ENCODE measurements around the gene NR3C2.

The NR3C2 gene

GRCh38 chr4:148145475-148145874, 296.7 kb downstream of the NR3C2 start:
- Histone ChIP-seq H3K4me2 (ENCODE audit: insufficient read depth, low read length) (no peak overlapping the region), H3K36me3 (ENCODE audit: insufficient read depth, low read length) (no peaks in the 10 kb centered on the region), H2AFZ (ENCODE audit: low read depth, low read length) (no peak overlapping the region), H3K27me3 (ENCODE audit: insufficient read depth, low read length, poor library complexity) (no peaks in the 10 kb centered on the region), H4K20me1 (ENCODE audit: insufficient read depth, low read length) (no peaks in the 10 kb centered on the region), H3K9me3 (ENCODE audit: insufficient read depth, low read length, severe bottlenecking) (no peaks in the 10 kb centered on the region), H3K79me2 (ENCODE audit: insufficient read depth, low read length) (no peaks in the 10 kb centered on the region), H3K4me3 (ENCODE audit: low read depth in 1 of 2, low read length in 2 of 2) (no peak overlapping the region), H3K4me1 (ENCODE audit: insufficient read depth, low read length) (no peaks in the 10 kb centered on the region), H3K9ac (ENCODE audit: low read depth, low read length) (no peak overlapping the region), H3K27ac (ENCODE audit: low read length) (no peak overlapping the region)
- TF ChIP-seq EZH2 (IDR thresholded peaks at IDR 0.05; ENCODE audit: borderline replicate concordance, low read depth, low read length, severe bottlenecking) = no peak
- TF ChIP-seq, protein P1, sequence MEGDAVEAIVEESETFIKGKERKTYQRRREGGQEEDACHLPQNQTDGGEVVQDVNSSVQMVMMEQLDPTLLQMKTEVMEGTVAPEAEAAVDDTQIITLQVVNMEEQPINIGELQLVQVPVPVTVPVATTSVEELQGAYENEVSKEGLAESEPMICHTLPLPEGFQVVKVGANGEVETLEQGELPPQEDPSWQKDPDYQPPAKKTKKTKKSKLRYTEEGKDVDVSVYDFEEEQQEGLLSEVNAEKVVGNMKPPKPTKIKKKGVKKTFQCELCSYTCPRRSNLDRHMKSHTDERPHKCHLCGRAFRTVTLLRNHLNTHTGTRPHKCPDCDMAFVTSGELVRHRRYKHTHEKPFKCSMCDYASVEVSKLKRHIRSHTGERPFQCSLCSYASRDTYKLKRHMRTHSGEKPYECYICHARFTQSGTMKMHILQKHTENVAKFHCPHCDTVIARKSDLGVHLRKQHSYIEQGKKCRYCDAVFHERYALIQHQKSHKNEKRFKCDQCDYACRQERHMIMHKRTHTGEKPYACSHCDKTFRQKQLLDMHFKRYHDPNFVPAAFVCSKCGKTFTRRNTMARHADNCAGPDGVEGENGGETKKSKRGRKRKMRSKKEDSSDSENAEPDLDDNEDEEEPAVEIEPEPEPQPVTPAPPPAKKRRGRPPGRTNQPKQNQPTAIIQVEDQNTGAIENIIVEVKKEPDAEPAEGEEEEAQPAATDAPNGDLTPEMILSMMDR (IDR thresholded peaks at IDR 0.05; ENCODE audit: borderline replicate concordance, extremely low read depth, low read length, poor library complexity, severe bottlenecking) = no peak
- DNase-seq (no peak), ATAC-seq (ENCODE audit: insufficient read depth, low read depth) (no peak)

GRCh38 chr4:148143174-148143573, 299.0 kb downstream of the NR3C2 start:
- no peaks in the 10 kb centered on the region for H3K36me3 ChIP-seq (ENCODE audit: insufficient read depth, low read length)
- no peaks in the 10 kb centered on the region for H3K4me1 ChIP-seq (ENCODE audit: insufficient read depth, low read length)
- H3K4me2 ChIP-seq (ENCODE audit: insufficient read depth, low read length) = no peak overlapping the region
- H4K20me1 ChIP-seq (ENCODE audit: insufficient read depth, low read length) = no peaks in the 10 kb centered on the region
- no peaks in the 10 kb centered on the region for H3K79me2 ChIP-seq (ENCODE audit: insufficient read depth, low read length)
- ATAC-seq (ENCODE audit: insufficient read depth, low read depth) = no peak
- no peak overlapping the region for H3K4me3 ChIP-seq (ENCODE audit: low read depth in 1 of 2, low read length in 2 of 2)
- no peak overlapping the region for H2AFZ ChIP-seq (ENCODE audit: low read depth, low read length)
- TF ChIP-seq EZH2 (IDR thresholded peaks at IDR 0.05; ENCODE audit: borderline replicate concordance, low read depth, low read length, severe bottlenecking) = no peak
- TF ChIP-seq, protein P1 (IDR thresholded peaks at IDR 0.05; ENCODE audit: borderline replicate concordance, extremely low read depth, low read length, poor library complexity, severe bottlenecking) = no peak
- no peak overlapping the region for H3K27ac ChIP-seq (ENCODE audit: low read length)
- H3K27me3 ChIP-seq (ENCODE audit: insufficient read depth, low read length, poor library complexity) = no peaks in the 10 kb centered on the region
- no peak overlapping the region for H3K9ac ChIP-seq (ENCODE audit: low read depth, low read length)
- DNase-seq = no peak
- no peaks in the 10 kb centered on the region for H3K9me3 ChIP-seq (ENCODE audit: insufficient read depth, low read length, severe bottlenecking)

DNA sequence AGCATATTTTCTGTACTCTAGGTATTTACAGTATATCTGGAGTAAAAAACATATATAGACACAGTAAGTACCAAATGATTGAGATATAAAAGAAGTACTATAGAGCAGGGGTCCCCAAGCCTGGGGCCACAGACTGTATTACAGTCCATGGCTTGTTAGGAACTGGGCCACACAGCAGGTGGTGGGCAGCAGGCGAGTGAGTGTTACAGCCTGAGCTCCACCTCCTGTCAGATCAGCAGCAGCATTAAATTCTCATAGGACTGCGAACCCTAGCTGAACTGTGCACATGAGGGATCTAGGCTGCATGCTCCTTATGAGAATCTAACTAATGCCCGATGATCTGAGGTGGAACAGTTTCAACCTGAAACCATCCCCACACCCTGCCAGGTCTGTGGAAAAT, 300.7 kb downstream of the NR3C2 start:
- H3K4me2 ChIP-seq (ENCODE audit: insufficient read depth, low read length) = no peak overlapping the region
- ATAC-seq (ENCODE audit: insufficient read depth, low read depth) (no peak), DNase-seq (no peak)
- H4K20me1 ChIP-seq (ENCODE audit: insufficient read depth, low read length) = no peaks in the 10 kb centered on the region
- no peaks in the 10 kb centered on the region for H3K79me2 ChIP-seq (ENCODE audit: insufficient read depth, low read length)
- no peaks in the 10 kb centered on the region for H3K4me1 ChIP-seq (ENCODE audit: insufficient read depth, low read length)
- no peak overlapping the region for H2AFZ ChIP-seq (ENCODE audit: low read depth, low read length)
- no peaks in the 10 kb centered on the region for H3K27me3 ChIP-seq (ENCODE audit: insufficient read depth, low read length, poor library complexity)
- TF ChIP-seq, protein P1 (IDR thresholded peaks at IDR 0.05; ENCODE audit: borderline replicate concordance, extremely low read depth, low read length, poor library complexity, severe bottlenecking) = no peak
- no peak for TF ChIP-seq EZH2 (IDR thresholded peaks at IDR 0.05; ENCODE audit: borderline replicate concordance, low read depth, low read length, severe bottlenecking)
- H3K27ac ChIP-seq (ENCODE audit: low read length) = no peak overlapping the region
- H3K36me3 ChIP-seq (ENCODE audit: insufficient read depth, low read length) = no peaks in the 10 kb centered on the region
- H3K4me3 ChIP-seq (ENCODE audit: low read depth in 1 of 2, low read length in 2 of 2) = no peak overlapping the region
- H3K9ac ChIP-seq (ENCODE audit: low read depth, low read length) = no peak overlapping the region
- H3K9me3 ChIP-seq (ENCODE audit: insufficient read depth, low read length, severe bottlenecking) = no peaks in the 10 kb centered on the region

GRCh38 chr4:148126825-148127224, 315.4 kb downstream of the NR3C2 start:
- no peak for TF ChIP-seq EZH2 (IDR thresholded peaks at IDR 0.05; ENCODE audit: borderline replicate concordance, low read depth, low read length, severe bottlenecking)
- TF ChIP-seq, protein P1 (IDR thresholded peaks at IDR 0.05; ENCODE audit: borderline replicate concordance, extremely low read depth, low read length, poor library complexity, severe bottlenecking) = no peak
- H3K27me3 ChIP-seq (ENCODE audit: insufficient read depth, low read length, poor library complexity) = no peaks in the 10 kb centered on the region

More at GRCh38 chr4:148126825-148127224, 315.4 kb downstream of the NR3C2 start:
- Histone ChIP-seq H2AFZ (ENCODE audit: low read depth, low read length) (no peak overlapping the region), H3K9me3 (ENCODE audit: insufficient read depth, low read length, severe bottlenecking) (peaks cover 8% of the 10 kb centered on the region), H3K9ac (ENCODE audit: low read depth, low read length) (no peak overlapping the region), H3K4me1 (ENCODE audit: insufficient read depth, low read length) (no peaks in the 10 kb centered on the region), H4K20me1 (ENCODE audit: insufficient read depth, low read length) (no peaks in the 10 kb centered on the region), H3K36me3 (ENCODE audit: insufficient read depth, low read length) (no peaks in the 10 kb centered on the region), H3K79me2 (ENCODE audit: insufficient read depth, low read length) (no peaks in the 10 kb centered on the region), H3K27ac (ENCODE audit: low read length) (no peak overlapping the region), H3K4me3 (ENCODE audit: low read depth in 1 of 2, low read length in 2 of 2) (no peak overlapping the region), H3K4me2 (ENCODE audit: insufficient read depth, low read length) (no peak overlapping the region)
- no peak for DNase-seq
- no peak for ATAC-seq (ENCODE audit: insufficient read depth, low read depth)
